ENCODE data around the gene PFAS.

GRCh38 chr17:8267480-8268147, 18.5 kb downstream of the PFAS start:
- TF ChIP-seq CTCF (IDR thresholded peaks at IDR 0.05) = no peak
- TF ChIP-seq POLR2A (IDR thresholded peaks at IDR 0.05) = no peak

Measured in lower leg skin (tissue), 3 donors.